NOMO-1 treated with dmso at 0.1 percent for 144 hours (cell line): ENCODE results near the gene TTC39B.
"Not testable (repeated sequence)": the region's sequence is repeated elsewhere in the genome, so short reads cannot be mapped to it uniquely, and the experiment has no call there.

Experiments used
- DNase-seq: peaks from one replicate; lab custom pipeline; 2025; ENCODE audit not compliant: unreplicated experiment; lab: John Stamatoyannopoulos, UW

Gene TTC39B

GRCh38 chr9:15306757-15307522 is at the start of gene TTC39B:
Gene TTC39B (minus strand): TSS chr9:15307216. CDS start chr9:15307125, 91 bp downstream.
- peak; percentile 45 for DNase-seq

GRCh38 chr9:15355669-15356068 is 48.7 kb upstream of the TTC39B start:
- DNase-seq: no peak

- no peak for DNase-seq
Observed at GRCh38 chr9:15354713-15355112, 47.7 kb upstream of the TTC39B start.

- no peak for DNase-seq
Observed at GRCh38 chr9:15353892-15354291, 46.9 kb upstream of the TTC39B start.

GRCh38 chr9:15352306-15352705 is 45.3 kb upstream of the TTC39B start:
- no peak for DNase-seq

GRCh38 chr9:15349892-15350761 is 43.1 kb upstream of the TTC39B start:
- DNase-seq: no peak

- no peak for DNase-seq
Observed at GRCh38 chr9:15346837-15347236, 39.8 kb upstream of the TTC39B start.

- DNase-seq: no peak
Observed at GRCh38 chr9:15344191-15344590, 37.2 kb upstream of the TTC39B start.

- no peak for DNase-seq
Observed at GRCh38 chr9:15333376-15333881, 26.4 kb upstream of the TTC39B start.

GRCh38 chr9:15332939-15333338 is 25.9 kb upstream of the TTC39B start:
- DNase-seq: no peak

- no peak for DNase-seq
Observed at GRCh38 chr9:15329539-15330109, 22.6 kb upstream of the TTC39B start.

GRCh38 chr9:15328946-15329345 is 21.9 kb upstream of the TTC39B start:
- DNase-seq: no peak

- DNase-seq: not testable (repeated sequence)
Observed at GRCh38 chr9:15322695-15323094, 15.7 kb upstream of the TTC39B start.

- not testable (repeated sequence) for DNase-seq
Observed at GRCh38 chr9:15319661-15320060, 12.6 kb upstream of the TTC39B start.

- DNase-seq: no peak
Observed at GRCh38 chr9:15317836-15318235, 10.8 kb upstream of the TTC39B start.

- DNase-seq: no peak
Observed at GRCh38 chr9:15311607-15312006, 4.6 kb upstream of the TTC39B start.

- no peak for DNase-seq
Observed at GRCh38 chr9:15310107-15310850, 3.3 kb upstream of the TTC39B start.

- DNase-seq: no peak
Observed at GRCh38 chr9:15308511-15308910, 1.5 kb upstream of the TTC39B start.

GRCh38 chr9:15307523-15307841 is 466 bp upstream of the TTC39B start:
- no peak for DNase-seq

GRCh38 chr9:15306068-15306756 is 804 bp downstream of the TTC39B start:
- no peak for DNase-seq
